Suppressor macrophage treated with lipopolysaccharide for 1 hour (primary cell): Measurements from ENCODE around the gene IRF2.

ENCODE experiments used
- DNase-seq, 3 donors: peaks; one replicate each; pipeline ENCODE4 v3.0.0-alpha.2; 2020 to 2022

IRF2 gene

GRCh38 chr4:184406958-184407391, 67.4 kb downstream of the IRF2 start:
- DNase-seq, result peak; percentile 55 to 59 (median 56)

DNA sequence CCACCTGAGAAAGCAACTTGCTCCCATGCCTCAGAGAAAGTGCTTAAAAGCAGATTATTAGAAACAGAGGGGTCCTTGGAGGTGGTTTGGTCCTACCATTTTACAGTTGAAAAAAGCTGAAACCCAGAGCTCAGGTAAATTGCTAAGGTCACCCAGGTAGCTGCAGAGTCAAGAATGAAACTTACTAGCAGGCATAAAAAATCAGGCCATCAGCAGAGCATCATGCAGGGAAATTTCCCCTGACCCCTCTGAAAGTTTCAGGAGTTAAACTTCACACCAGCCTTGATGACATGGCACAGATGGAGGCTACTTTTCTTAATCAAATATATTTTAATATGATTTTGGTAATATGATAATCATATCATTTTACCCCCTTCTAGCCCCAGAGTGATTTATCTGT, 70.3 kb downstream of the IRF2 start:
- DNase-seq, result no peak

- no peak for DNase-seq
Observed at GRCh38 chr4:184403384-184403781, 71.0 kb downstream of the IRF2 start.

GRCh38 chr4:184402740-184403383, 71.5 kb downstream of the IRF2 start:
- DNase-seq, result peak in 2 of 3 donors; percentile 51 to 64

- DNase-seq, result no peak
Observed at GRCh38 chr4:184402239-184402638, 72.1 kb downstream of the IRF2 start.

GRCh38 chr4:184401397-184402171, 72.8 kb downstream of the IRF2 start:
- no peak for DNase-seq

DNA sequence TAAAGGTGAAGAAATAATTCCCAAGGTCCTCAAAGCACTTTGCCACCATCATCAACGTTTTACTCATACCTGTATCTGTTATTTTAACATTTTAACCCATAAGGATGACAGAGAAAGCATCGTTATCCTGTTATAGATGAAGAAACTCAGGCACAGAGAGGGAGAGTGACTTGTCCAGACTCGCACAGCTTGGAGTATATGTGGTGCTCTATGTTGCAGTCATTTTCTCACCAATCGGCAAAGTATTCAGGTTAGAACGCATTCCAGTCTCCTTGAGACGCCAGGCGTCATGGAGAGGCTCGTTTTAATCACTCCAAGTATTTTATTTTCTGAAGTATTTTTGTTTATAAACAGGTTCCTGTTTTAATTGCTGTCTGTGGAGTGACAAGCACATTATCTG, 73.5 kb downstream of the IRF2 start:
- no peak for DNase-seq

- peak; percentile 58 to 89 (median 68) for DNase-seq
Observed at GRCh38 chr4:184400375-184400870, 73.9 kb downstream of the IRF2 start.

DNA sequence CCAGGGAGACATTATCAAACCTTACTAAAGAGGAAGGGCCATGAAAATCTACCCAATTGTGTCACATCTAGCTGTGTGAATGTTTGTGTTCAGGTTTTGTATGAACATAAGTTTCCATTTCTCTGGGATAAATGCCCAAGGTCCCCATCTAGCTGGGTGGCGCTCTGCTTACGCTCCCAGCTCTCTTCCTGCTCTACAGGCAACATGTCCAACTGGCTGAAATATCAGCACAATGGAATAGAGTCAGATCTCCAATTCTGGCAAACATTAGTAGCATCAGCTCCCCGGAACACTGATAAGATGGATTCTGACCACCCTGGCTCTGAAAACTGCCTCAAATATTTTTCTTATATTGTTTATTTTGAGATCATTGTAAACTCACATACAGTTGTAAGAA, 74.8 kb downstream of the IRF2 start:
- DNase-seq, result no peak

GRCh38 chr4:184398741-184399511, 75.4 kb downstream of the IRF2 start:
- no peak for DNase-seq

DNA sequence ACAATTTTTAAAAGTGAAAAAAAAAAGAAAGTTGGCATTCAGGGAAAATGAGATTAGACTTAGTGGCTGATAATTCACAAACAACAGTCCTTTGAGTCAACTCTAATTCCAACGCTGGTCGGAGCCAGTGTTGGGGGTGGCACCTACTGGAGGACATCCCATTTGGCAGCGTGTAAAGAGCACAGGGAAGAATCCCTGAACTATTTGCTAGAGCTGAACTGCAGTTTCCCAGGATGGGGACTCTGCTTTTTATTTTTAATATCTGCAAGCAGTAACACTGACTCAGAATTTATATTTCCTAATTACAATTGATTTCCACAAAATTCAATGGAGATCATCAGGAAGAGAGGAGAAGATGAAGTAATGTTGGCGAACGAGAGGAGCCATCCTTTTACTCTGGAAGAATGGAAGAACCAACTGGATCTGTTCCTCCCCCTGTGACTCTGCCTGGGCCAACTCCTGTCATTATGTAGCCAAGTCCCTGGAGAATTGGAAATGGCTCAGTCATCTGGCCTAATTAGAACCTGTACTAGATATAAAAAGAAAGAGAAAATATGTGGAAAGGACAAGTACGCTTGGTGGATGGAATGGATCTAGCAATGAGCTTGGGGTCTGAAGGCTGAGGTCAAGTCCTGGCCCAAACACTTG, 76.7 kb downstream of the IRF2 start:
- DNase-seq, result no peak

DNA sequence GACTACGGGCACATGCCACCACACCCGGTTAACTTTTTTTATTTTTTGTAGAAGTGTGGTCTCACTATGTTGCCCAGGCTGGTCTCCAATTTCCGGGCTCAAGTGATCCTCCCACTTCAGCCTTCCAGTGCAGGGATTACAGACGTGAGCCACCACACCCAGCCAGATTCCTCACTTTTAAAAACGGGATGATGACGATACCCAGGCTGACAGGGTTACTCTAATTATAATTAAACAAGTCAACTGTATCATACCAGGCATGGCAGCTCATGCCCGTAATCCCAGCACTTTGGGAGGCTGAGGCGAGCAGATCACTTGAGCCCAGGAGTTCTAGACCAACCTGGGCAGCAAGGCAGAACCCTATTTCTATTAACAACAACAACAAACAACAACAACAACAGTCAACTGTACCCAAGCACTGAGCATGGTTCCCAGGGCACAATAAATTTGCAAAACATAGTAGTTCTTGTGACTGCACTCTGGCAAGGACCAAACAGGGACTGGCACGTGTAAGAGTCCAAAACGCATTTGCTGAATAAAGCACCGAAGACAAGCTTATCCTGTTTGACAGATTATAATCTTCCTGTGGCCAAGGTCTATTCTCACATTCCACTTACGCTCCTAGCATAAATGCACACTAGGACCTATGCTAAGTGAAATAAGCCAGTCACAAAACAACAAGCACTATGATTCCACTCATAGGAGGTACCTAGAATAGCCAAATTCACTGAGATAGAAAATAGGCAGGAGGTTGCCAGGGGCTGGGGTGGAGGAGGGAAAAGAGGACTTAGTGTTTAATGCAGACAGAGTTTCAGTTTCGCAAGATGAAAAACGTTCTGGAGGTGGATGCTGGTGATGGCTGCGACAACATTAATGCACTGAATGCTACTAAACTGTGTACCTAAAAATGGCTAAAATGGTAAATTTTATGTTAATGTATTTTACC, 77.5 kb downstream of the IRF2 start:
- DNase-seq, result no peak

- no peak for DNase-seq
Observed at GRCh38 chr4:184395971-184396391, 78.4 kb downstream of the IRF2 start.

- DNase-seq, result no peak
Observed at GRCh38 chr4:184395451-184395917, 78.9 kb downstream of the IRF2 start.

DNA sequence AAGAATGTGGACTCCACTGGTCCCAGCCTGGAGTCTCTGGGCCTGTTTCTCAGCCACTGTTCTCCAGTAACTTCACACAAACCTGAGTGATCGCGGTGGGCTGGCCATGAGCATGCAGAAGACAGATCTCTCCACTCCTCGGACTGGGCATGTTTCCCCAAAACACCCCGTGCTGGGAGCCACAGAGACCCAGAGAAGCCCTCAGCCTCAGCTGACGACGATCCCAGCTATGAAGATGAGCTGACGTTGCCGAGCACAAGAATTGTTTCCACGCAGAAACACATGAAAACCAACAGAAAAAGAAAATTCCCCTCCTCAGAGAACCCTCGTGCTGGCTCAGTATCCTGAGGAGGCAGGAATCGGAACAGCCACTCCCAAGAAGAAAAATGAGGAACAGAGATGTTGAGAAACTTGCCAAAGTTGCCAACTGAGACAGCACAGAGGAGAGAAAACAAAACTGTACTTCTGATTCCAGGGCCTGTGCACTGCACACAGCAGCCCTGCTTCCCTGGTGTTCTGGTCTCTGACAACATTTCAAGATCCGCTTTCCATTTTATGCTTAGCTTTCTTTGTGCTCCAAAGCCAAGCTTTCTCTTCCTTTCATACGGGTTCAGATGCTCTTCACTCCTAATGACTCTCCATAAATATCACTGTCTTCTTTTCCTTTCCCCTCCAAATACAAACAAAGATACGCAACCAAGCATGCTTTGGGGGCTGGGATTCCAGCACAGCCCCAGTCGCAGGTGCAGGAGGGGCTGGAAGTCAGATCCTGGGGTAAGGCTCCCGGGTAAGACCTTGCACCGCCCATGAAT, 81.4 kb downstream of the IRF2 start:
- DNase-seq, result peak; percentile 89 to 96 (median 93)

DNA sequence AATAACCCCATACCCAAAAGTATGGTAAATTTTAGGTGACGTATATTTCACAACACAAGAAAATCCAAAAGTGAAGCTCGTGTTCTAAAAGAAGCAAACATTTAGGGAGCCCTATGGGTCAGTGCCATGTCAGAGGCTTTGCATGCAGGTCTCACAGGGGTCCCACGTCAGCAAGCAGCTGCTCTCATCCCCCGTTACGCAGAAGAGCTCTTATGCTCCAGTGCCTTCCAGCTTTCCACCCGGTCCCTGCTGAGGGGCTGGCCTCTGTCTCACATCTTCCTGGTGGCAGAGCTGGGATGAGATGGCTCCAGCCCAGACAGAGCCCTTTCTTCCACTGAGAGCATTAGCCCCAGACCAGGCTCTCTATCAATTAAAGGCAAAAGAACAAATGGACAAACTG, 82.0 kb downstream of the IRF2 start:
- DNase-seq, result no peak

DNA sequence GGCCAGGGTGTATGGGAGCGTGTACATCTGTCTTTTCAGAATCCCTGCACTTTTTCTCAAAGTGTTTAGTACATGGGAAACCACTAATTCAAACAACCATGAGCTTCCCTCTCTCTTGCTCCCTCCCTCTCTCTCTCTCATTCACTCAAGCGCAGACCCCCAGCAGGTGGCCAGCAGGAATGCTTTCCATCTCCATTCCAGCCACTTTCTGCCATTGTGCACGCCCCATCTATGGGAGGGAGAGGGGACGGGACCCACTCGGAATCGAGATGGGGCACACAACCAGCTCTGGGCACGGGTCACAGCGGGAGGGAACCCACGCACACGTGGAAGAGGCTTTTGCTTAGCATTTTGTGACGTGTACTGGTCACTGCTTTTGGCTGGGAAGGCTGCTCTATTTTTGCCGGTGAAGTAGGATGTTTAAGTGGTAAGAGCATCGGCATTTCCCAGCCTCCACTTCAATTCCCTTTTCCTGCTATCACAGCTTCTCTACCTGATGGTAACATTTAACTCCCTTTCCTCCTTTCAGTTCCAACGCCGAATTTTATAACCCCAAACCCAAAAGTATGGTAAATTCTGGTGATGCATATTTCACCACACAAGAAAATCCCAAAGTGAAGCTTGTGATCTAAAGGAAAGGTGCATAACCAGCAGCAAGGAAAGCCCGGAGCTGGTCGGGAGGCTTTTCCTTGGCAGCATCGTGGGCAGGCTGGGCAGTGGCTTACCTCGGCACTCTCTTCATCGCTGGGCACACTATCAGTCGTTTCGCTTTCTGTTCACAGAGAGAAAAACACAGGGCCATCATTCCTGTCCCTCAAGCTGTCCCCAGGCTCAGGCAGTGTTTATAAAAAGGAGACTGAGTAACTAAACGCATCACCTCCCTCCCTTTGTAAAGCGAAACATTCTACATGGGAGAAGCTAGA, 84.1 kb downstream of the IRF2 start:
- peak in 2 of 3 donors; percentile 49 to 57 for DNase-seq

GRCh38 chr4:184388106-184388505, 86.2 kb downstream of the IRF2 start:
- DNase-seq, result no peak

DNA sequence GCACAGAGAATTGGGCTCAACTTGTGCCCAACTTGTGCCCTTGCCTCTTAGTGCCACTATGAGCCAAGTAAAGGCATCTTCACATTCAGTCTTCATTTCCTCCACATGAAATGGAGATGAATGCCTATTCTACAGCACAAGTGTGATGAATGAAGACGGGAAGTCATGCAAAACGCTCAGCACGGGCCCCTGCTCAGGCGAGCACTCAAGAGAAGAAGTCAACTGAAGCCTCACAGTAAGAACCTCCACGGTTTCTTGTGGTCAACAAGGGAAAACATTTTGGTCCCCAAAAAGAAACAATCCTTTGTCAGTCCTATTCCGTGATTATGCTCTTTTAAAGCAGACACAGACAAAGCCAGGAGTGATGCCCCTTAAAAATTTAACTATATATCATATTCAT, 87.0 kb downstream of the IRF2 start:
- DNase-seq, result no peak
